Fibroblast of the aortic adventitia (primary cell): ENCODE data around the gene HRK. TPM values are rescaled to one million over a fixed set of nuclear protein-coding genes. Genes with fewer than 3 reads are reported as not detected.

Experiments
- DNase-seq: peaks from one replicate; pipeline ENCODE4 v3.0.0-alpha.2; 2010; ENCODE audit warnings: low read depth
- H3K4me3 ChIP-seq: 2 replicates; pipeline ENCODE4 v1.5.1; 2011; ENCODE audit warnings: low read depth, mild to moderate bottlenecking, control low read depth, low read length, moderate library complexity
- CTCF ChIP-seq: IDR thresholded peaks from 2 replicates; pipeline ENCODE4 v1.5.1; 2011; ENCODE audit warnings: mild to moderate bottlenecking, low read length, control low read depth, inconsistent platforms; ENCODE audit not compliant: insufficient read depth
- total RNA-seq: library from RNA; depleted of rRNA; stranded (reverse); fragments of >200 nt; gene quantifications from 2 replicates; pipeline ENCODE4 v1.2.3, GENCODE V29; 2012; ENCODE audit warnings: low replicate concordance

The HRK gene
- total RNA-seq, result 0.41 TPM in 1 of 2 replicates, not detected in the other

GRCh38 chr12:116881325-116881876 lies at the start of gene HRK:
Gene HRK (minus strand): TSS chr12:116881441. CDS start chr12:116881307, 134 bp downstream.
- TF ChIP-seq CTCF, result no peak
- peak within 1 kb of the TSS; percentile 37 for H3K4me3 ChIP-seq
- no peak for DNase-seq

GRCh38 chr12:116929885-116930284 lies 48.6 kb upstream of the HRK start:
- DNase-seq, result no peak
- no peak overlapping the region for H3K4me3 ChIP-seq
- TF ChIP-seq CTCF, result no peak

GRCh38 chr12:116928504-116928903 lies 47.3 kb upstream of the HRK start:
- no peak for DNase-seq
- TF ChIP-seq CTCF, result no peak

GRCh38 chr12:116927244-116927940 lies 46.2 kb upstream of the HRK start:
- no peak for DNase-seq
- no peak for TF ChIP-seq CTCF
- no peak overlapping the region for H3K4me3 ChIP-seq

More at GRCh38 chr12:116928504-116928903, 47.3 kb upstream of the HRK start:
- no peak overlapping the region for H3K4me3 ChIP-seq

GRCh38 chr12:116926283-116927243 lies 45.3 kb upstream of the HRK start:
- no peak overlapping the region for H3K4me3 ChIP-seq
- DNase-seq, result no peak
- TF ChIP-seq CTCF, result peak; percentile 11

GRCh38 chr12:116924558-116925453 lies 43.6 kb upstream of the HRK start:
- no peak overlapping the region for H3K4me3 ChIP-seq
- no peak for TF ChIP-seq CTCF
- DNase-seq, result peak; percentile 76
